GM23248 (cell line): ENCODE results near the gene UBE3B.

Source experiments
- EZH2 ChIP-seq: fragments of 200-600 bp; sonication (generic); IDR thresholded peaks from 2 replicates; pipeline ENCODE4 v1.6.1; 2018; ENCODE audit warnings: antibody characterized with exemption, mild to moderate bottlenecking; ENCODE audit not compliant: insufficient read depth, poor library complexity, severe bottlenecking
- EZH2phosphoT487 ChIP-seq: fragments of 200-600 bp; sonication (generic); IDR thresholded peaks from 2 replicates; pipeline ENCODE4 v1.6.1; 2018; ENCODE audit warnings: antibody characterized with exemption, moderate library complexity, mild to moderate bottlenecking, low read depth; ENCODE audit not compliant: insufficient read depth

DNA sequence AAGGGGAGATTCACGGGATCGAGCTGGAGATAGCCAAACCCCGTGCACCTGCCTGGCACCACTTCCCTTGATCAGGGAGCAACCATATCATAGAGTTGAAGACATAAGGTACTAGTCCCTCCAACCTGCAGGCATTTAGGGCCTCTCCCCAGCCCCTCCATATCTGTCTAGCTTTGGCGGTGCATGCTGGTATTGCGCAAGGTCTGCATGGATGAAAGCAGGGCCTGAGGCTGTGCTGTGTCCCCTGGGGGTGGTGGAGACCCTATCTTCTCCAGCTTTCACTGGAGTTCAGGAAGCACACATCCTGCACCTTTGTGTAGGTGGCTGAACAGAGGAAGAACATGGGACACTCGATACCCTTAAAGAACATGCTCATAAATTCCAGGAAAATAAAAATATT is 47.2 kb upstream of the UBE3B start:
- no peak for TF ChIP-seq EZH2
- TF ChIP-seq EZH2phosphoT487 = no peak
